HS-5 (cell line): Measurements from ENCODE around the gene DNER.
A peak's percentile ranks its signal among the peaks of the same experiment; 100 is the strongest.
"Not testable (repeated sequence)": the region's sequence is repeated elsewhere in the genome, so short reads cannot be mapped to it uniquely, and the experiment has no call there.

ENCODE experiments used
- DNase-seq: peaks from one replicate; pipeline ENCODE4 v3.0.0-alpha.2; 2012; ENCODE audit warnings: low read depth

Gene DNER

GRCh38 chr2:229563388-229563787 lies 151.0 kb downstream of the DNER start:
- no peak for DNase-seq

- DNase-seq = no peak
These were observed 151.8 kb downstream of the DNER start for GRCh38 chr2:229562472-229563127.

- no peak for DNase-seq
These were observed 154.4 kb downstream of the DNER start for GRCh38 chr2:229559986-229560385.

- DNase-seq = no peak
These were observed 161.3 kb downstream of the DNER start for GRCh38 chr2:229553091-229553490.

- no peak for DNase-seq
These were observed 171.0 kb downstream of the DNER start for GRCh38 chr2:229543176-229543873.

- DNase-seq = peak; percentile 14
These were observed 174.7 kb downstream of the DNER start for GRCh38 chr2:229539628-229540027.

- DNase-seq = no peak
These were observed 182.8 kb downstream of the DNER start for GRCh38 chr2:229531594-229531993.

- DNase-seq = no peak
These were observed 183.9 kb downstream of the DNER start for GRCh38 chr2:229530434-229530833.

- no peak for DNase-seq
These were observed 185.5 kb downstream of the DNER start for GRCh38 chr2:229528846-229529245.

GRCh38 chr2:229526951-229527350 lies 187.4 kb downstream of the DNER start:
- DNase-seq = no peak

GRCh38 chr2:229524799-229525198 lies 189.6 kb downstream of the DNER start:
- DNase-seq = no peak

GRCh38 chr2:229523663-229524062 lies 190.7 kb downstream of the DNER start:
- DNase-seq = no peak

- no peak for DNase-seq
These were observed 192.8 kb downstream of the DNER start for GRCh38 chr2:229521576-229521975.

GRCh38 chr2:229520691-229521096 lies 193.7 kb downstream of the DNER start:
- no peak for DNase-seq

GRCh38 chr2:229519655-229520430 lies 194.5 kb downstream of the DNER start:
- no peak for DNase-seq

- DNase-seq = no peak
These were observed 200.0 kb downstream of the DNER start for GRCh38 chr2:229514273-229514895.

- DNase-seq = no peak
These were observed 202.8 kb downstream of the DNER start for GRCh38 chr2:229511524-229511923.

GRCh38 chr2:229506699-229507098 lies 207.7 kb downstream of the DNER start:
- DNase-seq = not testable (repeated sequence)

- no peak for DNase-seq
These were observed 213.1 kb downstream of the DNER start for GRCh38 chr2:229501051-229501794.

GRCh38 chr2:229492034-229492433 lies 222.3 kb downstream of the DNER start:
- peak; percentile 65 for DNase-seq

- DNase-seq = no peak
These were observed 224.2 kb downstream of the DNER start for GRCh38 chr2:229490167-229490566.

- DNase-seq = peak; percentile 97
These were observed 225.3 kb downstream of the DNER start for GRCh38 chr2:229489016-229489415.
